Esophagus muscularis mucosa (tissue), 4 donors: ENCODE results near the gene TRPM7. TPM values are rescaled to one million over a fixed set of nuclear protein-coding genes. Genes with fewer than 3 reads are reported as not detected.
"Not testable (repeated sequence)": the region's sequence is repeated elsewhere in the genome, so short reads cannot be mapped to it uniquely, and the experiment has no call there.

ENCODE experiments used
- DNase-seq: peaks from one replicate; pipeline ENCODE4 v3.0.0-alpha.2; 2017; ENCODE audit errors: extremely low spot score
- H3K27ac ChIP-seq, 4 donors: fragments of 200-600 bp; sonication (generic); replicated peaks in 1 of 4; 1 replicate in 3 of 4; 2 replicates in 1 of 4; pipeline ENCODE4 v1.5.1; 2016 to 2019; ENCODE audit warnings: mild to moderate bottlenecking in 1 of 4
- H3K27me3 ChIP-seq, 4 donors: fragments of 200-600 bp; sonication (generic); one replicate each; pipeline versions ENCODE4 v1.5.1 to v1.6.0; 2016 to 2019
- H3K36me3 ChIP-seq, 4 donors: fragments of 200-600 bp; sonication (generic); one replicate each; pipeline ENCODE4 v1.5.1; 2016 to 2019
- H3K4me1 ChIP-seq, 4 donors: fragments of 200-600 bp; sonication (generic); one replicate each; pipeline ENCODE4 v1.5.1; 2016 to 2019
- H3K4me3 ChIP-seq, 4 donors: fragments of 200-600 bp; sonication (generic); 1 replicate in 2 of 4; 2 replicates in 2 of 4; pipeline ENCODE4 v1.5.1; 2016 to 2019; ENCODE audit warnings: mild to moderate bottlenecking in 4 of 4, moderate library complexity in 1 of 4
- H3K9me3 ChIP-seq, 4 donors: fragments of 200-600 bp; sonication (generic); 1 replicate in 3 of 4; 2 replicates in 1 of 4; pipeline ENCODE4 v1.5.1; 2016 to 2019
- EP300 ChIP-seq: sonication (generic); formaldehyde crosslinking; IDR thresholded peaks from one replicate; pipeline ENCODE4 v1.6.1; 2017; ENCODE audit warnings: antibody characterized with exemption
- POLR2A ChIP-seq: fragments of 450-650 bp; IDR thresholded peaks from one replicate; pipeline ENCODE4 v1.6.1; 2017; ENCODE audit warnings: antibody characterized with exemption, moderate library complexity, mild to moderate bottlenecking, low read depth
- POLR2AphosphoS5 ChIP-seq, 2 donors: sonication (generic); formaldehyde crosslinking; IDR thresholded peaks; one replicate each; pipeline ENCODE4 v1.6.1; 2017; ENCODE audit warnings: antibody characterized with exemption in 2 of 2
- WGBS: methylation state at CpG from one replicate; pipeline ENCODE4 v1.1.5; 2018; 5-methylcytosine and 5-hydroxymethylcytosine counted together
- intact Hi-C: fragments of 100-400 bp; cut with DNase I; formaldehyde crosslinking; loops from one replicate; pipeline ENCODE4 v1.15.1; 2023
- total RNA-seq, 4 donors: library from RNA; depleted of rRNA; stranded (reverse); fragments of >200 nt; gene quantifications; one replicate each; pipeline versions ENCODE4 v1.1.0 to v1.2.1, GENCODE V29; 2016
- TF ChIP-seq, protein P1 (sequence below), 3 experiments: fragments of 200-600 bp in 2 of 3; fragments of 450-650 bp in 1 of 3; sonication (generic) in 2 of 3; IDR thresholded peaks; one replicate each; pipeline ENCODE4 v1.5.1; 2017 to 2019; ENCODE audit warnings: antibody characterized with exemption in 3 of 3, mild to moderate bottlenecking in 2 of 3, moderate library complexity in 1 of 3

Gene TRPM7
- total RNA-seq, 4 donors from 2014 or later: 27.9 to 39.9 (median 33.9) TPM

DNA sequence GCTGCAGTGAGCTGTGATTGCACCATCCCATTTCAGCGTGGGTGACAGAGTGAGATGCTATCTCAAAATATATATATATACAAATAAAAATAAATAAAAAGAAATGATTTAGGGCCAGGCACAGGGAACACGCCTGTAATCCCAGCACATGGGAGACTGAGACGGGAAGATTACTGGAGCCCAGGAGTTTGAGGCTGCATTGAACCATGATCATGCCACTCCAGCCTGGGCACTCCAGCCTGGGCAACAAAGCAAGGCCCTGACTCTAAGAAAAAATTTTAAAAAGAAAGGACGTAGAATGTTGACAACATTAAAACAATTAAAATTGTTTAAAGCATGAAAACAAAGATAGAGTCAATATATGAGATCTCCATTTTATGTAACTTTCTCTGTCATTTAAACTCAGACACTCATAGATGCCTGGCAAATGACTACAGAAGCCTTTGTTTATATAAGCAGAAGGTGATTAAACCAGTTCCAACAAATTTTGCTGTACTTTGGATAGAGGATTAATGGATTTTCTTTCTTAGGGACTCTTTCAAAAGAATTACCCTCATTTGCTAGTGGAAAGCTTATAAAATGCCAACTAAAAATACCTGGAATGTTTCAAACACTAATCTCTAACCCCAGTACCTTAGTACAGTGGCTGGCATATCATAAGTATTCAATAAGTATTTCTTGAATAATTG, 10.7 kb upstream of the TRPM7 start:
- TF ChIP-seq POLR2A (no peak), EP300 (no peak), POLR2AphosphoS5 (IDR thresholded peaks at IDR 0.05) (no peak)
- TF ChIP-seq, protein P1, sequence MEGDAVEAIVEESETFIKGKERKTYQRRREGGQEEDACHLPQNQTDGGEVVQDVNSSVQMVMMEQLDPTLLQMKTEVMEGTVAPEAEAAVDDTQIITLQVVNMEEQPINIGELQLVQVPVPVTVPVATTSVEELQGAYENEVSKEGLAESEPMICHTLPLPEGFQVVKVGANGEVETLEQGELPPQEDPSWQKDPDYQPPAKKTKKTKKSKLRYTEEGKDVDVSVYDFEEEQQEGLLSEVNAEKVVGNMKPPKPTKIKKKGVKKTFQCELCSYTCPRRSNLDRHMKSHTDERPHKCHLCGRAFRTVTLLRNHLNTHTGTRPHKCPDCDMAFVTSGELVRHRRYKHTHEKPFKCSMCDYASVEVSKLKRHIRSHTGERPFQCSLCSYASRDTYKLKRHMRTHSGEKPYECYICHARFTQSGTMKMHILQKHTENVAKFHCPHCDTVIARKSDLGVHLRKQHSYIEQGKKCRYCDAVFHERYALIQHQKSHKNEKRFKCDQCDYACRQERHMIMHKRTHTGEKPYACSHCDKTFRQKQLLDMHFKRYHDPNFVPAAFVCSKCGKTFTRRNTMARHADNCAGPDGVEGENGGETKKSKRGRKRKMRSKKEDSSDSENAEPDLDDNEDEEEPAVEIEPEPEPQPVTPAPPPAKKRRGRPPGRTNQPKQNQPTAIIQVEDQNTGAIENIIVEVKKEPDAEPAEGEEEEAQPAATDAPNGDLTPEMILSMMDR (IDR thresholded peaks at IDR 0.05): no peak
- no peak for DNase-seq
- Histone ChIP-seq H3K4me1 (peaks cover 0 to 13% (median 0%) of the 10 kb centered on the region in 4 donors), H3K4me3 (no peak overlapping the region), H3K36me3 (peaks cover 0 to 15% (median 0%) of the 10 kb centered on the region in 4 donors), H3K9me3 (no peaks in the 10 kb centered on the region), H3K27ac (no peak overlapping the region), H3K27me3 (no peaks in the 10 kb centered on the region)
- intact Hi-C loops: no loop called here
- WGBS: 86% methylated on average over 4 of the region's 4 CpGs

DNA sequence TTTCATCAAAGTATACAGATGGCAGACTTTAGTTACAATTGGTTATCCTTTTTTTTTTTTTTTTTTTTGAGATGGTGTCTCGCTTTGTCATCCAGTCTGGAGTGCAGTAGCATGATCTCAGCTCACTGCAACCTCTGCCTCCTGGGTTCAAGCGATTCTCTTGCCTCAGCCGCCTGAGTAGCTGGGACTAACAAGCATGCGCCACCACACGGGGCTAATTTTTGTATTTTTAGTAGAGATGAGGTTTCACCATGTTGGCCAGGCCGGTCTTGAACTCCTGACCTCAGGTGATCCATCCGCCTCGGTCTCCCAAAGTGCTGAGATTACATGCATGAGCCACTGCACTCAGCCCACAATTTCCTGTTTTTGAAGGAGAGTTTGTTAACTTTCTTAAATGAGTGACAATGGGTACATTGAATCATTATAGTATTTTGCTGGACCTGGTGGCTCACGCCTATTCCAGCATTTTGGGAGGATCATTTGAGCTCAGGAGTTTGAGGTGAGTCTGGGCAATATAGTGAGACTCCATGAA, 8.1 kb upstream of the TRPM7 start:
- intact Hi-C loops, DNase-seq, H3K4me3 ChIP-seq, H3K27me3 ChIP-seq, H3K36me3 ChIP-seq, H3K27ac ChIP-seq, H3K9me3 ChIP-seq: not testable (repeated sequence)
- H3K4me1 ChIP-seq: peaks cover 0 to 13% (median 0%) of the 10 kb centered on the region in 4 donors
- WGBS: 96% methylated on average over 9 of the region's 9 CpGs

DNA sequence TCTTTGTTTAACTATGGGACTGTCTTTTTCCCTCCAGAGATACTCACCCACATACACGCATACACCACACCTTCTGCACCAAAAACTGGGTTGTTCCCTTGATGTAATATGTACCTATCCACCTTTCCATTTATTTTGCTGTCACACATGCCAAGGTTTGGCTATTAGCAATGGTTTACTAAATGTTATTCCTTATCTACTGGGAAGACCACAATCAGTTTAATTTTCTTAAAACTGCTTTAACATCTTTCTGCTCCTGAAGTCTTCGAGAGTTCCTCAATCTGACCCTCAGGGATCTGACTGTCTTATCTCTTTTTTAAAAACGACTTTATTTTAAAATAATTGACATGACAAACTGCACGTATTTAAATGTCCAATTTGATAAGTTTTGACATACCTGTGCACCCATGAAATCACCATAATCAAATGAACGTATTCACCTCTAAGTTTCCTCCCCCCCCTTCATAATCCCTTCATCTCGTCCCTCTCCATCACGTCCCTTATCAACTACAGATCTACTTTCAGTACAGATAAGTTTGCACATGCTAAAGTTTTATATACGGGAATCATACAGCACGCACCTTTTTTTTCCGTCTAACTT, 805 bp upstream of the TRPM7 start:
- H3K27ac ChIP-seq: peak overlapping the region; percentile 86 to 97 (median 96)
- WGBS: 56% methylated on average over 10 of the region's 10 CpGs
- H3K36me3 ChIP-seq: peaks cover 0 to 21% (median 9%) of the 10 kb centered on the region in 4 donors
- H3K4me3 ChIP-seq: peak overlapping the region; percentile 58 to 95 (median 84)
- no peaks in the 10 kb centered on the region for H3K9me3 ChIP-seq
- peaks cover 27 to 45% (median 42%) of the 10 kb centered on the region in 4 donors for H3K4me1 ChIP-seq
- intact Hi-C loops: loop anchor here (5.0 kb wide), 1 partner anchor 80 kb away; the partner anchor contains the start of gene SPPL2A
- no peaks in the 10 kb centered on the region for H3K27me3 ChIP-seq
- TF ChIP-seq POLR2A: no peak
- TF ChIP-seq, protein P1 (IDR thresholded peaks at IDR 0.05): no peak
- TF ChIP-seq EP300: no peak
- no peak for TF ChIP-seq POLR2AphosphoS5 (IDR thresholded peaks at IDR 0.05)
- DNase-seq: no peak

DNA sequence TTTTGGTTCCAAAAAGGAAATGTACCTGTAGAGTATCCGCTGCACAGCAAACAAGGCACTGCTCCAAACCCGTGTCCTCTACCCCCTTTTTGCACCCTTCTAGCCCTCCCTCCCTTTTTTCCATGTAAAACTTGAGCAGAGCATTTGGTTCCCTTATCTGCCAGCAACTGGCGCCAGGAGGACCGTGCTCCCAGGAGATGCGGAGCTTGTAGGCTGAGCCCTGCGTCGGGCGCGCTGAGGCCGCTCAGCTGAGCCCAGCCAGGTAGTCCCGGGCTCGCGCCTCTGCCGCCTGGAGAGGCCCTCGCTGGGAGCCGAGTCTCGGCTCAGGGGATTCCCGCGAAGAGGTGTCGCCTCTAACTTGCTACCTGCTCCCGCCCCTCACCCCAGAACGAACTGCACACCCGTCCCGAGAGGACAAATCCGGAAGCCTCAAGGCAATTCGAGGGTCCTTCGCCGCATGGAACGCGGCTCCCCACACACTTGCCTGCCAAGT, 575 bp downstream of the TRPM7 start:
- H3K27me3 ChIP-seq: no peaks in the 10 kb centered on the region
- no peaks in the 10 kb centered on the region for H3K9me3 ChIP-seq
- peaks cover 0 to 21% (median 9%) of the 10 kb centered on the region in 4 donors for H3K36me3 ChIP-seq
- peaks cover 31 to 52% (median 45%) of the 10 kb centered on the region in 4 donors for H3K4me1 ChIP-seq
- H3K27ac ChIP-seq: peak overlapping the region; percentile 86 to 97 (median 96)
- intact Hi-C loops: loop anchor here (5.0 kb wide), 1 partner anchor 81 kb away; the partner anchor contains the start of gene SPPL2A
- DNase-seq: no peak
- peak overlapping the region; percentile 58 to 95 (median 84) for H3K4me3 ChIP-seq
- no peak for TF ChIP-seq EP300
- TF ChIP-seq POLR2AphosphoS5 (IDR thresholded peaks at IDR 0.05): no peak
- no peak for TF ChIP-seq POLR2A
- TF ChIP-seq, protein P1 (IDR thresholded peaks at IDR 0.05): no peak
- WGBS: 2% methylated on average over 11 of the region's 30 CpGs
